ENCODE measurements around the gene SLC5A12.

DNA sequence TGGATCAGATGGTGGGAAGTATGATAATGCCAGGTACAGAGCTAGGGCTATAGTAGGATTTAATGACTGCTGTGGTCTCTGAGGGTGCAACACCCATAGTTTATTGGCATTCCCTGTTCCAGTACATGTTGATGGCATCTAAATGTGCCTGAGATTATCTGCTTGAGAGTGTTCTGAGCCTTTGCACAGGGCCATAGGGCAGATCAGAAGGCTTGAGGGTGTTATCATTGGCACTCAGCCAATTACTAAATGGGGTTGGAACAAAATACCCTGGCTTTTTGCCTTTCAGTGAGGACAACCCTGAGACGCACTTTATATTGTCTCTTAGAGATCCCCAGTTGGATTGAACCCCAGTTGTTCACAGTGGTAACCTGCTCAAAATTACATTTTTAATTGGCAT is 6.7 kb downstream of the SLC5A12 start:
- TF ChIP-seq, protein P1, sequence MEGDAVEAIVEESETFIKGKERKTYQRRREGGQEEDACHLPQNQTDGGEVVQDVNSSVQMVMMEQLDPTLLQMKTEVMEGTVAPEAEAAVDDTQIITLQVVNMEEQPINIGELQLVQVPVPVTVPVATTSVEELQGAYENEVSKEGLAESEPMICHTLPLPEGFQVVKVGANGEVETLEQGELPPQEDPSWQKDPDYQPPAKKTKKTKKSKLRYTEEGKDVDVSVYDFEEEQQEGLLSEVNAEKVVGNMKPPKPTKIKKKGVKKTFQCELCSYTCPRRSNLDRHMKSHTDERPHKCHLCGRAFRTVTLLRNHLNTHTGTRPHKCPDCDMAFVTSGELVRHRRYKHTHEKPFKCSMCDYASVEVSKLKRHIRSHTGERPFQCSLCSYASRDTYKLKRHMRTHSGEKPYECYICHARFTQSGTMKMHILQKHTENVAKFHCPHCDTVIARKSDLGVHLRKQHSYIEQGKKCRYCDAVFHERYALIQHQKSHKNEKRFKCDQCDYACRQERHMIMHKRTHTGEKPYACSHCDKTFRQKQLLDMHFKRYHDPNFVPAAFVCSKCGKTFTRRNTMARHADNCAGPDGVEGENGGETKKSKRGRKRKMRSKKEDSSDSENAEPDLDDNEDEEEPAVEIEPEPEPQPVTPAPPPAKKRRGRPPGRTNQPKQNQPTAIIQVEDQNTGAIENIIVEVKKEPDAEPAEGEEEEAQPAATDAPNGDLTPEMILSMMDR (IDR thresholded peaks at IDR 0.05), result no peak
- TF ChIP-seq POLR2A (IDR thresholded peaks at IDR 0.05), result no peak
